B cell (primary cell): ENCODE measurements around the gene ALG6. TPM values are rescaled to one million over a fixed set of nuclear protein-coding genes. Genes with fewer than 3 reads are reported as not detected.

ENCODE experiments used
- ATAC-seq: fragments of 200-7000 bp; cut with Tn5 transposase; one replicate; pipeline ENCODE4 v1.10.0; 2021; ENCODE audit warnings: low read depth, mild to moderate bottlenecking, moderate number of reproducible peaks, moderate library complexity
- CTCF ChIA-PET: fragments of 350-600 bp; sonication (Branson Sonifier 250); formaldehyde crosslinking; loops from one replicate; lab custom pipeline; 2021; ENCODE audit warnings: antibody characterized with exemption, inconsistent platforms; lab: Charles Lee
- POLR2A ChIA-PET: fragments of 350-600 bp; sonication (Branson Sonifier 250); formaldehyde crosslinking; loops from one replicate; lab custom pipeline; 2021; ENCODE audit warnings: antibody characterized with exemption; lab: Charles Lee
- DNase-seq: peaks from one replicate; pipeline ENCODE4 v3.0.0; 2013
- H2AFZ ChIP-seq: 2 replicates; pipeline ENCODE4 v1.6.1; 2012; ENCODE audit warnings: mild to moderate bottlenecking, low read depth, low read length; ENCODE audit not compliant: insufficient read depth, poor library complexity, severe bottlenecking
- H3K27ac ChIP-seq, 2 donors: 1 replicate in 1 of 2; 2 replicates in 1 of 2; pipeline ENCODE4 v1.5.1; 2012 to 2013; ENCODE audit warnings: low read length in 2 of 2, mild to moderate bottlenecking in 2 of 2, moderate library complexity in 1 of 2
- H3K27me3 ChIP-seq, 4 experiments: fragments of 200-600 bp in 1 of 4; sonication (generic) in 1 of 4; replicated peaks in 1 of 4; 1 replicate in 2 of 4; 2 replicates in 2 of 4; pipeline versions ENCODE4 v1.6.1 to v1.7.0; 2013 to 2016; ENCODE audit warnings: low read length in 3 of 4, mild to moderate bottlenecking in 2 of 4, mixed read lengths in 1 of 4, moderate library complexity in 1 of 4; ENCODE audit not compliant: insufficient read depth in 4 of 4, control insufficient read depth in 3 of 4; ENCODE audit errors: control extremely low read depth in 1 of 4
- H3K36me3 ChIP-seq, 2 experiments: replicated peaks in 1 of 2; 1 replicate in 1 of 2; 2 replicates in 1 of 2; pipeline versions ENCODE4 v1.6.1 to v1.7.1; 2013; ENCODE audit warnings: low read length in 1 of 2; ENCODE audit not compliant: insufficient read depth in 2 of 2, control insufficient read depth in 1 of 2; ENCODE audit errors: control extremely low read depth in 1 of 2, extremely low read depth in 1 of 2
- H3K4me1 ChIP-seq, 2 donors: fragments of 200-600 bp in 1 of 2; sonication (generic) in 1 of 2; 1 replicate in 1 of 2; 2 replicates in 1 of 2; pipeline versions ENCODE4 v1.5.1 to v1.6.1; 2013 to 2017; ENCODE audit warnings: low read length in 2 of 2; ENCODE audit not compliant: control insufficient read depth in 2 of 2, insufficient read depth in 2 of 2
- H3K4me2 ChIP-seq: replicated peaks from 2 replicates; pipeline ENCODE3; 2012; ENCODE audit warnings: mild to moderate bottlenecking, low read depth, low read length; ENCODE audit not compliant: poor library complexity, severe bottlenecking
- H3K4me3 ChIP-seq, 5 experiments: fragments of 200-600 bp in 1 of 5; sonication (generic) in 1 of 5; 1 replicate in 3 of 5; 2 replicates in 2 of 5; pipeline versions ENCODE4 v1.5.1 to v1.7.0; 2011 to 2016; ENCODE audit warnings: low read length in 4 of 5, mild to moderate bottlenecking in 4 of 5, low read depth in 2 of 5, control low read depth in 1 of 5, moderate library complexity in 1 of 5; ENCODE audit not compliant: insufficient read depth in 1 of 5; ENCODE audit errors: control extremely low read depth in 1 of 5, extremely low read depth in 1 of 5
- H3K79me2 ChIP-seq: fragments of 200-600 bp; sonication (generic); one replicate; pipeline ENCODE4 v1.6.0; 2016; ENCODE audit warnings: low read length; ENCODE audit not compliant: control insufficient read depth, insufficient read depth
- H3K9ac ChIP-seq: fragments of 200-600 bp; sonication (generic); 2 replicates; pipeline ENCODE4 v1.6.1; 2017; ENCODE audit warnings: mild to moderate bottlenecking, low read length, moderate library complexity
- H3K9me3 ChIP-seq, 3 donors: one replicate each; pipeline versions ENCODE4 v1.6.1 to v1.7.1; 2013; ENCODE audit warnings: low read length in 2 of 3; ENCODE audit not compliant: control insufficient read depth in 2 of 3, insufficient read depth in 1 of 3; ENCODE audit errors: control extremely low read depth in 1 of 3
- H4K20me1 ChIP-seq: 2 replicates; pipeline ENCODE4 v1.6.0; 2012; ENCODE audit warnings: mild to moderate bottlenecking, low read length; ENCODE audit not compliant: insufficient read depth, control insufficient read depth, poor library complexity, severe bottlenecking
- H3K27ac Mint-ChIP-seq: one replicate; pipeline ENCODE4 v1.8.0; 2021; ENCODE audit warnings: mixed read lengths
- H3K27me3 Mint-ChIP-seq: one replicate; pipeline ENCODE4 v1.8.0; 2021; ENCODE audit warnings: mixed read lengths
- H3K4me1 Mint-ChIP-seq: one replicate; pipeline ENCODE4 v1.8.0; 2021; ENCODE audit warnings: mixed read lengths
- H3K4me3 Mint-ChIP-seq: one replicate; pipeline ENCODE4 v1.8.0; 2021; ENCODE audit warnings: mixed read lengths
- H3K9me3 Mint-ChIP-seq: one replicate; pipeline ENCODE4 v1.8.0; 2022; ENCODE audit warnings: mixed read lengths; ENCODE audit not compliant: insufficient read depth
- CTCF ChIP-seq: fragments of 200-600 bp; IDR thresholded peaks from one replicate; pipeline ENCODE4 v1.8.0; 2022; ENCODE audit warnings: antibody characterized with exemption, mild to moderate bottlenecking
- EZH2 ChIP-seq: IDR thresholded peaks from 2 replicates; pipeline ENCODE4 v1.6.1; 2012; ENCODE audit warnings: borderline replicate concordance, low read depth, mild to moderate bottlenecking, moderate library complexity, low read length; ENCODE audit not compliant: insufficient read depth, poor library complexity, severe bottlenecking
- WGBS: methylation state at CpG from one replicate; pipeline ENCODE4 v1.1.5; 2013; ENCODE audit warnings: missing lambda C conversion rate; ENCODE audit not compliant: insufficient coverage; 5-methylcytosine and 5-hydroxymethylcytosine counted together
- intact Hi-C: fragments of 100-400 bp; cut with micrococcal nuclease; formaldehyde crosslinking; loops from one replicate; pipeline ENCODE4 v1.10.0; 2022
- polyA plus RNA-seq: library from polyadenylated mRNA; depleted of rRNA; stranded (reverse); fragments of >200 nt; gene quantifications from 2 replicates; pipeline ENCODE4 v1.2.3, GENCODE V29; 2012
- total RNA-seq, 2 donors: library from RNA; stranded (reverse); fragments of 120-200 nt in 1 of 2; gene quantifications; 1 replicate in 1 of 2; 2 replicates in 1 of 2; pipeline versions ENCODE4 v1.2.3 to v1.2.4, GENCODE V29; 2013 to 2022

Gene ALG6
- total and polyA plus RNA-seq, 2 donors (not counting 1 experiment from before 2014, with no cell fraction given) = 9.7 to 31.4 TPM

GRCh38 chr1:63328781-63329180, 38.6 kb upstream of the ALG6 start:
- H3K4me1 Mint-ChIP-seq = peaks cover 12% of the 10 kb centered on the region
- intact Hi-C loops = no loop called here
- Histone ChIP-seq H3K4me2 (no peak overlapping the region), H3K9me3 (peaks cover 8 to 56% (median 17%) of the 10 kb centered on the region in 3 donors), H3K4me3 (no peak overlapping the region), H3K36me3 (no peaks in the 10 kb centered on the region), H3K9ac (no peak overlapping the region), H3K4me1 (peaks cover 29 to 52% of the 10 kb centered on the region in 2 donors), H4K20me1 (no peaks in the 10 kb centered on the region), H3K27ac (no peak overlapping the region), H3K79me2 (no peaks in the 10 kb centered on the region), H2AFZ (no peak overlapping the region), H3K27me3 (peaks cover 2 to 79% (median 72%) of the 10 kb centered on the region in 4 experiments)
- TF ChIP-seq CTCF = no peak
- no peak for TF ChIP-seq EZH2
- peaks cover 2% of the 10 kb centered on the region for H3K9me3 Mint-ChIP-seq
- CTCF ChIA-PET = no interaction called here
- no peak overlapping the region for H3K4me3 Mint-ChIP-seq
- H3K27me3 Mint-ChIP-seq = peaks cover 72% of the 10 kb centered on the region
- DNase-seq (no peak), ATAC-seq (no peak)
- POLR2A ChIA-PET = no interaction called here
- H3K27ac Mint-ChIP-seq = no peak overlapping the region
- WGBS = 64% methylated on average over 9 of the region's 9 CpGs

GRCh38 chr1:63329621-63330330, 37.7 kb upstream of the ALG6 start:
- no peak for ATAC-seq
- TF ChIP-seq EZH2 = peak; percentile 22
- no peak for TF ChIP-seq CTCF
- H3K27ac Mint-ChIP-seq = no peak overlapping the region

More at GRCh38 chr1:63329621-63330330, 37.7 kb upstream of the ALG6 start:
- Histone ChIP-seq H3K36me3 (no peaks in the 10 kb centered on the region), H3K79me2 (no peaks in the 10 kb centered on the region), H2AFZ (peak overlapping the region; percentile 50), H3K27ac (no peak overlapping the region), H3K4me3 (no peak overlapping the region), H3K9me3 (peaks cover 8 to 48% (median 17%) of the 10 kb centered on the region in 3 donors), H3K9ac (no peak overlapping the region), H3K4me2 (peak overlapping the region; percentile 43), H4K20me1 (no peaks in the 10 kb centered on the region), H3K27me3 (peaks cover 2 to 76% (median 69%) of the 10 kb centered on the region in 4 experiments), H3K4me1 (peaks cover 25 to 44% of the 10 kb centered on the region in 2 donors)
- Mint-ChIP-seq H3K4me3 (peak overlapping the region; percentile 39), H3K4me1 (peaks cover 10% of the 10 kb centered on the region), H3K27me3 (peaks cover 74% of the 10 kb centered on the region), H3K9me3 (peaks cover 2% of the 10 kb centered on the region)
- CTCF ChIA-PET = no interaction called here
- POLR2A ChIA-PET = no interaction called here
- intact Hi-C loops = no loop called here
- peak; percentile 48 for DNase-seq
- WGBS = 9% methylated on average over 36 of the region's 50 CpGs
